Liver (tissue), 9 donors: Measurements from ENCODE around the gene ABTB2. TPM values are rescaled to one million over a fixed set of nuclear protein-coding genes. Genes with fewer than 3 reads are reported as not detected.

ENCODE experiments used
- DNase-seq: peaks from one replicate; pipeline ENCODE4 v3.0.0-alpha.2; 2017; ENCODE audit warnings: low spot score
- H3K27ac ChIP-seq, 2 donors: one replicate each; pipeline ENCODE4 v1.7.0; 2013; ENCODE audit warnings: inconsistent platforms in 2 of 2, low read length in 2 of 2, control low read depth in 1 of 2, low read depth in 1 of 2, mild to moderate bottlenecking in 1 of 2
- H3K27me3 ChIP-seq, 4 donors: one replicate each; pipeline versions ENCODE4 v1.6.1 to v1.7.0; 2013; ENCODE audit warnings: low read length in 3 of 4, inconsistent platforms in 1 of 4, mild to moderate bottlenecking in 1 of 4, moderate library complexity in 1 of 4; ENCODE audit not compliant: control insufficient read depth in 4 of 4, insufficient read depth in 4 of 4
- H3K36me3 ChIP-seq, 4 donors: one replicate each; pipeline versions ENCODE4 v1.6.1 to v1.7.0; 2013; ENCODE audit warnings: low read length in 3 of 4, mild to moderate bottlenecking in 3 of 4, low read depth in 1 of 4, moderate library complexity in 1 of 4; ENCODE audit not compliant: control insufficient read depth in 4 of 4, insufficient read depth in 3 of 4
- H3K4me1 ChIP-seq, 4 donors: one replicate each; pipeline versions ENCODE4 v1.6.1 to v1.7.0; 2013; ENCODE audit warnings: low read length in 3 of 4, mild to moderate bottlenecking in 3 of 4, moderate library complexity in 1 of 4; ENCODE audit not compliant: control insufficient read depth in 4 of 4, insufficient read depth in 4 of 4
- H3K4me3 ChIP-seq, 3 donors: one replicate each; pipeline versions ENCODE4 v1.6.1 to v1.7.0; 2013; ENCODE audit warnings: low read length in 3 of 3, control low read depth in 1 of 3, low read depth in 1 of 3, mild to moderate bottlenecking in 1 of 3
- H3K9ac ChIP-seq, 2 donors: one replicate each; pipeline ENCODE4 v1.7.0; 2013; ENCODE audit warnings: low read length in 2 of 2, mild to moderate bottlenecking in 2 of 2, moderate library complexity in 2 of 2, control low read depth in 1 of 2, low read depth in 1 of 2
- H3K9me3 ChIP-seq, 4 donors: one replicate each; pipeline versions ENCODE4 v1.6.1 to v1.7.0; 2013; ENCODE audit warnings: low read length in 3 of 4; ENCODE audit not compliant: control insufficient read depth in 4 of 4
- EGR1 ChIP-seq, 2 donors: IDR thresholded peaks; 2 replicates each; pipeline ENCODE4 v1.6.1; 2016 to 2018; ENCODE audit warnings: antibody characterized with exemption in 2 of 2, low read depth in 2 of 2
- FOXA1 ChIP-seq: IDR thresholded peaks from 2 replicates; pipeline ENCODE4 v1.6.1; 2016; ENCODE audit warnings: antibody characterized with exemption
- FOXA2 ChIP-seq: IDR thresholded peaks from 2 replicates; pipeline ENCODE4 v1.6.1; 2016; ENCODE audit warnings: antibody characterized with exemption
- GABPA ChIP-seq, 2 donors: IDR thresholded peaks in 1 of 2; conservative IDR thresholded peaks in 1 of 2; 2 replicates each; pipeline ENCODE4 v1.6.1; 2016; ENCODE audit warnings: antibody characterized with exemption in 2 of 2, mild to moderate bottlenecking in 1 of 2, moderate library complexity in 1 of 2
- HNF4A ChIP-seq, 2 donors: conservative IDR thresholded peaks; 2 replicates each; pipeline ENCODE4 v1.6.1; 2016; ENCODE audit warnings: antibody characterized with exemption in 2 of 2, mild to moderate bottlenecking in 2 of 2
- HNF4G ChIP-seq: IDR thresholded peaks from 2 replicates; pipeline ENCODE4 v1.6.1; 2016; ENCODE audit warnings: antibody characterized with exemption
- JUND ChIP-seq, 2 donors: IDR thresholded peaks; 2 replicates each; pipeline ENCODE4 v1.6.1; 2016; ENCODE audit warnings: antibody characterized with exemption in 2 of 2
- NR2F2 ChIP-seq: IDR thresholded peaks from 2 replicates; pipeline ENCODE4 v1.6.1; 2016; ENCODE audit warnings: antibody characterized with exemption
- RAD21 ChIP-seq, 2 donors: IDR thresholded peaks; 2 replicates each; pipeline ENCODE4 v1.6.1; 2016; ENCODE audit warnings: antibody characterized with exemption in 2 of 2, mild to moderate bottlenecking in 2 of 2
- RXRA ChIP-seq, 2 donors: IDR thresholded peaks; 2 replicates each; pipeline ENCODE4 v1.6.1; 2017 to 2018; ENCODE audit warnings: antibody characterized with exemption in 2 of 2, mild to moderate bottlenecking in 1 of 2
- SP1 ChIP-seq: IDR thresholded peaks from 2 replicates; pipeline ENCODE4 v1.6.1; 2018; ENCODE audit warnings: antibody characterized with exemption, mild to moderate bottlenecking
- WGBS: extraction: QIAGEN DNeasy Blood & Tissue Kit; methylation state at CpG from one replicate; pipeline ENCODE4 v1.1.7; 2013; 5-methylcytosine and 5-hydroxymethylcytosine counted together
- polyA plus RNA-seq, 2 donors: library from polyadenylated mRNA; stranded (reverse) in 1 of 2; unstranded in 1 of 2; fragments of 200-250 nt in 1 of 2; fragments of >200 nt in 1 of 2; fragmentation: Nextera tagmentation in 1 of 2; extraction: Ambion mirVana in 1 of 2; gene quantifications; one replicate each; pipeline versions ENCODE4 v1.2.1 to v1.2.3, GENCODE V29; 2013 to 2015
- total RNA-seq, 2 donors: library from RNA; depleted of rRNA; stranded (reverse); fragments of >200 nt; gene quantifications; one replicate each; pipeline ENCODE4 v1.2.3, GENCODE V29; 2014
- TF ChIP-seq, protein P1 (sequence below): IDR thresholded peaks from 2 replicates; pipeline ENCODE4 v1.6.1; 2016; ENCODE audit warnings: antibody characterized with exemption
- TF ChIP-seq, protein P2 (sequence below): IDR thresholded peaks from 2 replicates; pipeline ENCODE4 v1.6.1; 2016; ENCODE audit warnings: antibody characterized with exemption
- TF ChIP-seq, protein P3 (sequence below): IDR thresholded peaks from 2 replicates; pipeline ENCODE4 v1.6.1; 2016; ENCODE audit warnings: antibody characterized with exemption
- TF ChIP-seq, protein P4 (sequence below): fragments of 150-350 bp; IDR thresholded peaks from 2 replicates; pipeline ENCODE4 v1.5.1; 2017; ENCODE audit warnings: improper control_type of control experiment, low read depth, low read length; ENCODE audit not compliant: missing input control
- donor health status: healthy.
- donor health status: healthy.
- donor health status: healthy.
- donor health status: healthy.
- donor health status: healthy.

ABTB2 gene
- total and polyA plus RNA-seq, 4 donors: 2.4 to 8.9 (median 6.1) TPM

DNA sequence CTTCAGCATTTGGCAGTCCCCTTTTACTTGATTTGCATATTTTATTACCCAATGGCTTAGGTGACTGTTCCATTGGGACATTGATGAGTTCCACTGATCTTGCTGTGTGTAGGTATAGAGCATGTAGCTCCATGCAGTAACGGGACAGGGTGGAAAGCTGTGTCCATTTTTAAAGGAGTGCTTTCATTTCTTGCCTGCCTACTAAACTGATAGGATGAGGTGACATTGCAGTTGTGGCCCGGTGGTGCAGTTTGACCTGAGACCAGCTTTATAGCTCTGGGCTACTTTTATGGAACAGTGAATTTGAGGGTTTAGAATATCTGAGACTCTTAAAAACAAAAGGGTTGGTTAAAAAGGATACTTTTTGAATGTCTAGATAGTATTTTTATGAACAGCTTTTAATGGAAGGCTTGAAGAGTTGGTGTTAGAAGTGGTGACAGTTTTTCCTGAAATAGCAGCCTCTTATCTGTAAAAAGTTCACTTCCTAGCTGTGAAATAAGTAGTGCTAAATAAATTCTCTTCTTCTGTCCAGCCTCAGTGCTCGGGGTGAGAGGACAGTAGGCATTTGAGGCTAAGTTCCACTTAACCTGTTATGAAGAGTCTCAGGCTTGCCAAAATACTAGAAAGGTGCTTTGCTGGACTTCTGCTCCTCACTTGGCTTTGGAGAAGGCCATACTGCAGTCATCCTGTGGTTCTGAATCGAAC lies 225.4 kb downstream of the ABTB2 start:
- H3K4me1 ChIP-seq: no peaks in the 10 kb centered on the region
- no peak overlapping the region for H3K27ac ChIP-seq
- no peak for DNase-seq
- H3K9me3 ChIP-seq: no peaks in the 10 kb centered on the region
- H3K4me3 ChIP-seq: no peak overlapping the region
- H3K36me3 ChIP-seq: peaks cover 6 to 78% (median 64%) of the 10 kb centered on the region in 4 donors
- H3K9ac ChIP-seq: no peak overlapping the region
- no peaks in the 10 kb centered on the region for H3K27me3 ChIP-seq
- WGBS: 97% methylated on average over 4 of the region's 4 CpGs
- TF ChIP-seq, protein P1, sequence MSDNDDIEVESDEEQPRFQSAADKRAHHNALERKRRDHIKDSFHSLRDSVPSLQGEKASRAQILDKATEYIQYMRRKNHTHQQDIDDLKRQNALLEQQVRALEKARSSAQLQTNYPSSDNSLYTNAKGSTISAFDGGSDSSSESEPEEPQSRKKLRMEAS: no peak
- TF ChIP-seq, protein P2, sequence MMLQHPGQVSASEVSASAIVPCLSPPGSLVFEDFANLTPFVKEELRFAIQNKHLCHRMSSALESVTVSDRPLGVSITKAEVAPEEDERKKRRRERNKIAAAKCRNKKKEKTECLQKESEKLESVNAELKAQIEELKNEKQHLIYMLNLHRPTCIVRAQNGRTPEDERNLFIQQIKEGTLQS: no peak
- TF ChIP-seq, protein P3, sequence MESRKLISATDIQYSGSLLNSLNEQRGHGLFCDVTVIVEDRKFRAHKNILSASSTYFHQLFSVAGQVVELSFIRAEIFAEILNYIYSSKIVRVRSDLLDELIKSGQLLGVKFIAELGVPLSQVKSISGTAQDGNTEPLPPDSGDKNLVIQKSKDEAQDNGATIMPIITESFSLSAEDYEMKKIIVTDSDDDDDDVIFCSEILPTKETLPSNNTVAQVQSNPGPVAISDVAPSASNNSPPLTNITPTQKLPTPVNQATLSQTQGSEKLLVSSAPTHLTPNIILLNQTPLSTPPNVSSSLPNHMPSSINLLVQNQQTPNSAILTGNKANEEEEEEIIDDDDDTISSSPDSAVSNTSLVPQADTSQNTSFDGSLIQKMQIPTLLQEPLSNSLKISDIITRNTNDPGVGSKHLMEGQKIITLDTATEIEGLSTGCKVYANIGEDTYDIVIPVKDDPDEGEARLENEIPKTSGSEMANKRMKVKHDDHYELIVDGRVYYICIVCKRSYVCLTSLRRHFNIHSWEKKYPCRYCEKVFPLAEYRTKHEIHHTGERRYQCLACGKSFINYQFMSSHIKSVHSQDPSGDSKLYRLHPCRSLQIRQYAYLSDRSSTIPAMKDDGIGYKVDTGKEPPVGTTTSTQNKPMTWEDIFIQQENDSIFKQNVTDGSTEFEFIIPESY: no peak
- TF ChIP-seq JUND (IDR thresholded peaks at IDR 0.05): no peak
- TF ChIP-seq NR2F2: no peak
- TF ChIP-seq FOXA1: no peak

DNA sequence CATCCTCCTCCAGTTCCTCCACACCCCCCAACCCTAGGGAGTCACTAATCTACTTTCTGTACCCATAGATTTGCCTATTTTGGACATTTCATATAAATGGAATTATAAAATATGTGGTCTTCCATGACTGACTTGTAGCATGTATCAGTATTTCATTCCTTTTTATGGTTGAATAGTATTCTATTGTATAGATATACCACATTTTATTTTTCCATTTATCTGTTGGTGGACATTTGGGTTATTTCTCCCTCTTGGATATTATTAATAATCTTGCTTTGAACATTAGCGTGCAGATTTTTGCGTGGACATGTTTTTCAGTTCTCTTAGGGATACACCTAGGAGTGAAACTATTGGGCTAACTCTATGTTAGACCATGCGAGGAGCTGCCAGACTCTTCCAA lies 229.0 kb downstream of the ABTB2 start:
- Histone ChIP-seq H3K9me3 (no peaks in the 10 kb centered on the region), H3K36me3 (peaks cover 10 to 68% (median 57%) of the 10 kb centered on the region in 4 donors), H3K4me1 (no peaks in the 10 kb centered on the region), H3K9ac (no peak overlapping the region), H3K27ac (no peak overlapping the region), H3K27me3 (no peaks in the 10 kb centered on the region), H3K4me3 (no peak overlapping the region)
- no peak for DNase-seq
- no peak for TF ChIP-seq FOXA2
- TF ChIP-seq, protein P3: no peak
- no peak for TF ChIP-seq SP1
- 98% methylated on average over 3 of the region's 3 CpGs for WGBS

DNA sequence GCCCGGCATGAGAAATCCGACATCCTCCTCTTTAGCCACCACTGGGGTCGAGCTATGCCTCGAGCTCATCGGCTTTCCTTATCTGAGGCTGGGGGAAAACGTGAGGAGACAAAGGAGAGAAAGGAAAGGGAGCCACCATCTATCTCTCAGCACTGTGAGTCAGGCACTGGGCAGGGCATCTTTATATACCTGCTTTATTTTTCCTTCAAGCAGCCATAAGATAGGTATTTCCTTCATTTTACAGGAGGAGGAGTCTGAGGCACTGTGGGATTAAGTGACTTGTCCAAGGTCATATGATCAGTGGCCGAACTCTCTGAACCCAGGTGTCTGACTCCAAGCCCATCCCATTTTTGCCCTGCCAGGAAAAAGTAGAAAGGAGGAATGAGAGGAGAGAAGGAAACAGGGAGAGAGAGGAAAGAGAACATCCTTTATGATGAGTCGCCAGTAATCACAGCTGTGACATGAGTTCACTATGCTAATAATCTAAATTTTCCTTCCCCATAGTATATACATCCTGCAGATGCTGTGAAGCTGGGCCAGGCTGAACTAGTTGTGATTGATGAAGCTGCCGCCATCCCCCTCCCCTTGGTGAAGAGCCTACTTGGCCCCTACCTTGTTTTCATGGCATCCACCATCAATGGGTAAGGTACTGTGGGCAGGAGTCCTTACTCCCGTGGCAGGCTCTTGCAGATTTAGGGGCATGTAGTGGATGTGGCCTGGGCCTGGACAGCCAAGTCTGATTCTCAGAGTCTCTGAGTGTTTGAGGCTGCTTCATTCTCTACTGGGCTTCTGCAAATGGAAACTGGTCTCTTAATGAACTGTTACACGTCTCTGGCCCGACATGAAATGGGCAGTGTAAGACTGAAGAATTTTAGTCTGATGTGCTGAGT lies 230.6 kb downstream of the ABTB2 start:
- H3K9ac ChIP-seq: no peak overlapping the region
- no peaks in the 10 kb centered on the region for H3K4me1 ChIP-seq
- no peak overlapping the region for H3K27ac ChIP-seq
- 93% methylated on average over 12 of the region's 12 CpGs for WGBS
- no peaks in the 10 kb centered on the region for H3K9me3 ChIP-seq
- DNase-seq: no peak
- H3K36me3 ChIP-seq: peaks cover 12 to 67% (median 60%) of the 10 kb centered on the region in 4 donors
- no peaks in the 10 kb centered on the region for H3K27me3 ChIP-seq
- TF ChIP-seq SP1 (no peak), EGR1 (IDR thresholded peaks at IDR 0.05; ENCODE audit: low read depth in 2 of 2) (no peak), RXRA (IDR thresholded peaks at IDR 0.05) (no peak), GABPA (IDR thresholded peaks at IDR 0.05 in 1 of 2, conservative IDR thresholded peaks at IDR 0.05 in 1 of 2) (no peak), JUND (IDR thresholded peaks at IDR 0.05) (no peak), HNF4G (no peak), NR2F2 (no peak), HNF4A (conservative IDR thresholded peaks at IDR 0.05) (no peak), FOXA1 (no peak), RAD21 (IDR thresholded peaks at IDR 0.05) (no peak)
- TF ChIP-seq, protein P2: no peak
- TF ChIP-seq, protein P4, sequence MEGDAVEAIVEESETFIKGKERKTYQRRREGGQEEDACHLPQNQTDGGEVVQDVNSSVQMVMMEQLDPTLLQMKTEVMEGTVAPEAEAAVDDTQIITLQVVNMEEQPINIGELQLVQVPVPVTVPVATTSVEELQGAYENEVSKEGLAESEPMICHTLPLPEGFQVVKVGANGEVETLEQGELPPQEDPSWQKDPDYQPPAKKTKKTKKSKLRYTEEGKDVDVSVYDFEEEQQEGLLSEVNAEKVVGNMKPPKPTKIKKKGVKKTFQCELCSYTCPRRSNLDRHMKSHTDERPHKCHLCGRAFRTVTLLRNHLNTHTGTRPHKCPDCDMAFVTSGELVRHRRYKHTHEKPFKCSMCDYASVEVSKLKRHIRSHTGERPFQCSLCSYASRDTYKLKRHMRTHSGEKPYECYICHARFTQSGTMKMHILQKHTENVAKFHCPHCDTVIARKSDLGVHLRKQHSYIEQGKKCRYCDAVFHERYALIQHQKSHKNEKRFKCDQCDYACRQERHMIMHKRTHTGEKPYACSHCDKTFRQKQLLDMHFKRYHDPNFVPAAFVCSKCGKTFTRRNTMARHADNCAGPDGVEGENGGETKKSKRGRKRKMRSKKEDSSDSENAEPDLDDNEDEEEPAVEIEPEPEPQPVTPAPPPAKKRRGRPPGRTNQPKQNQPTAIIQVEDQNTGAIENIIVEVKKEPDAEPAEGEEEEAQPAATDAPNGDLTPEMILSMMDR: no peak
- TF ChIP-seq, protein P3: no peak
- TF ChIP-seq, protein P1: no peak
- H3K4me3 ChIP-seq: no peak overlapping the region
